Testis (tissue), 3 donors: ENCODE measurements around the gene DGKB. TPM values are rescaled to one million over a fixed set of nuclear protein-coding genes. Genes with fewer than 3 reads are reported as not detected.

Source experiments
- DNase-seq: peaks from one replicate; pipeline ENCODE4 v3.0.0-alpha.2; 2019
- H3K27ac ChIP-seq, 2 donors: fragments of 200-600 bp; sonication (generic); one replicate each; pipeline ENCODE4 v1.5.1; 2019
- H3K27me3 ChIP-seq: fragments of 200-600 bp; sonication (generic); one replicate; pipeline ENCODE4 v1.5.1; 2019
- H3K36me3 ChIP-seq: fragments of 200-600 bp; sonication (generic); one replicate; pipeline ENCODE4 v1.5.1; 2017; ENCODE audit warnings: low read depth; ENCODE audit errors: missing control alignments
- H3K4me1 ChIP-seq: fragments of 200-600 bp; sonication (generic); one replicate; pipeline ENCODE4 v1.5.1; 2019
- H3K4me3 ChIP-seq, 2 donors: fragments of 200-600 bp; sonication (generic); one replicate each; pipeline ENCODE4 v1.5.1; 2017 to 2019
- H3K9me3 ChIP-seq: fragments of 200-600 bp; sonication (generic); one replicate; pipeline ENCODE4 v1.5.1; 2017
- CTCF ChIP-seq, 3 experiments: fragments of 450-650 bp in 2 of 3; fragments of 200-600 bp in 1 of 3; sonication (generic) in 1 of 3; IDR thresholded peaks; one replicate each; pipeline ENCODE4 v1.5.1; 2016 to 2019; ENCODE audit warnings: antibody characterized with exemption in 3 of 3, mild to moderate bottlenecking in 2 of 3, moderate library complexity in 1 of 3
- POLR2A ChIP-seq: fragments of 450-650 bp; IDR thresholded peaks from one replicate; pipeline ENCODE4 v1.6.1; 2017; ENCODE audit warnings: antibody characterized with exemption, mild to moderate bottlenecking, moderate library complexity
- WGBS, 2 donors: methylation state at CpG; one replicate each; pipeline ENCODE4 v1.1.5; 2018; 5-methylcytosine and 5-hydroxymethylcytosine counted together
- intact Hi-C: fragments of 100-400 bp; cut with DNase I; formaldehyde crosslinking; loops from one replicate; pipeline ENCODE4 v1.15.1; 2023; ENCODE audit warnings: low total_unique reads
- polyA plus RNA-seq: library from polyadenylated mRNA; stranded (reverse); fragments of 350-450 nt; fragmentation: Illumina TruSeq; extraction: RNeasy Lipid Tissue Mini Kit (QIAGEN cat#74804); gene quantifications from one replicate; pipeline ENCODE4 v1.2.3, GENCODE V29; 2014; ENCODE audit warnings: low read depth, low replicate concordance; ENCODE audit not compliant: insufficient read depth
- total RNA-seq, 2 donors: library from RNA; depleted of rRNA; stranded (reverse); fragments of >200 nt; gene quantifications; one replicate each; pipeline ENCODE4 v1.2.3, GENCODE V29; 2016

DGKB gene
- total and polyA plus RNA-seq, 3 donors from 2014 or later: 0.17 to 1.1 (median 0.55) TPM

GRCh38 chr7:14260011-14260410 is 642.5 kb downstream of the DGKB start:
- Histone ChIP-seq H3K9me3 (no peaks in the 10 kb centered on the region), H3K4me1 (no peaks in the 10 kb centered on the region), H3K27ac (no peak overlapping the region), H3K36me3 (no peaks in the 10 kb centered on the region), H3K4me3 (no peak overlapping the region), H3K27me3 (no peaks in the 10 kb centered on the region)
- DNase-seq: no peak
- intact Hi-C loops: no loop called here
- no peak for TF ChIP-seq POLR2A
- TF ChIP-seq CTCF (IDR thresholded peaks at IDR 0.05): no peak

- no peaks in the 10 kb centered on the region for H3K9me3 ChIP-seq
- H3K27me3 ChIP-seq: no peaks in the 10 kb centered on the region
- no peak overlapping the region for H3K27ac ChIP-seq
- H3K4me3 ChIP-seq: no peak overlapping the region
- TF ChIP-seq CTCF (IDR thresholded peaks at IDR 0.05) (no peak), POLR2A (no peak)
- no peaks in the 10 kb centered on the region for H3K4me1 ChIP-seq
- intact Hi-C loops: no loop called here
- no peak for DNase-seq
- no peaks in the 10 kb centered on the region for H3K36me3 ChIP-seq
- WGBS, 2 donors: 86 to 95% methylated on average over 1 of the region's 1 CpG
These were observed 643.7 kb downstream of the DGKB start for GRCh38 chr7:14258861-14259260.

GRCh38 chr7:14258441-14258840 is 644.1 kb downstream of the DGKB start:
- Histone ChIP-seq H3K4me1 (no peaks in the 10 kb centered on the region), H3K27ac (no peak overlapping the region), H3K27me3 (no peaks in the 10 kb centered on the region), H3K4me3 (no peak overlapping the region), H3K36me3 (no peaks in the 10 kb centered on the region), H3K9me3 (no peaks in the 10 kb centered on the region)
- intact Hi-C loops: no loop called here
- DNase-seq: no peak
- no peak for TF ChIP-seq POLR2A
- no peak for TF ChIP-seq CTCF (IDR thresholded peaks at IDR 0.05)
- WGBS, 2 donors: 98 to 99% methylated on average over 2 of the region's 2 CpGs

- TF ChIP-seq POLR2A (no peak), CTCF (IDR thresholded peaks at IDR 0.05) (no peak)
- intact Hi-C loops: no loop called here
- 91 to 92% methylated on average over 1 to 3 of the region's 3 CpGs for WGBS, 2 donors
- H3K9me3 ChIP-seq: no peaks in the 10 kb centered on the region
- H3K27ac ChIP-seq: no peak overlapping the region
- H3K4me1 ChIP-seq: no peaks in the 10 kb centered on the region
- no peaks in the 10 kb centered on the region for H3K27me3 ChIP-seq
- no peak overlapping the region for H3K4me3 ChIP-seq
- DNase-seq: no peak
- H3K36me3 ChIP-seq: no peaks in the 10 kb centered on the region
These were observed 650.1 kb downstream of the DGKB start for GRCh38 chr7:14252458-14252857.

GRCh38 chr7:14242175-14242574 is 660.4 kb downstream of the DGKB start:
- Histone ChIP-seq H3K36me3 (no peaks in the 10 kb centered on the region), H3K4me3 (no peak overlapping the region), H3K27me3 (no peaks in the 10 kb centered on the region), H3K27ac (no peak overlapping the region), H3K9me3 (no peaks in the 10 kb centered on the region), H3K4me1 (no peaks in the 10 kb centered on the region)
- no peak for TF ChIP-seq POLR2A
- no peak for TF ChIP-seq CTCF (IDR thresholded peaks at IDR 0.05)
- no peak for DNase-seq
- intact Hi-C loops: no loop called here
- WGBS, 2 donors: 91 to 92% methylated on average over 5 of the region's 5 CpGs
